ENCODE data around the gene CCDC178.
A peak's percentile ranks its signal among the peaks of the same experiment; 100 is the strongest.

CCDC178 gene

GRCh38 chr18:32906506-32907310 is 533.8 kb downstream of the CCDC178 start:
- FAIRE-seq (no peak), DNase-seq (ENCODE audit: insufficient read length) (no peak)
- TF ChIP-seq POLR2A (IDR thresholded peaks at IDR 0.05; ENCODE audit: low read depth, low read length), result no peak
- no peak for TF ChIP-seq TAF1 (IDR thresholded peaks at IDR 0.05; ENCODE audit: borderline replicate concordance, low read depth, low read length)
- TF ChIP-seq POLR2AphosphoS5 (IDR thresholded peaks at IDR 0.05; ENCODE audit: low read depth, low read length), result no peak

GRCh38 chr18:32905651-32906050 is 534.9 kb downstream of the CCDC178 start:
- TF ChIP-seq TAF1 (IDR thresholded peaks at IDR 0.05; ENCODE audit: borderline replicate concordance, low read depth, low read length) (no peak), POLR2AphosphoS5 (IDR thresholded peaks at IDR 0.05; ENCODE audit: low read depth, low read length) (no peak), POLR2A (IDR thresholded peaks at IDR 0.05; ENCODE audit: low read depth, low read length) (no peak)
- FAIRE-seq (no peak), DNase-seq (ENCODE audit: insufficient read length) (no peak)

GRCh38 chr18:32902568-32903330 is 537.8 kb downstream of the CCDC178 start:
- DNase-seq (ENCODE audit: insufficient read length) (no peak), FAIRE-seq (no peak)
- TF ChIP-seq POLR2A (IDR thresholded peaks at IDR 0.05; ENCODE audit: low read depth, low read length) (no peak), TAF1 (IDR thresholded peaks at IDR 0.05; ENCODE audit: borderline replicate concordance, low read depth, low read length) (no peak), POLR2AphosphoS5 (IDR thresholded peaks at IDR 0.05; ENCODE audit: low read depth, low read length) (no peak)

- TF ChIP-seq POLR2A (IDR thresholded peaks at IDR 0.05; ENCODE audit: low read depth, low read length), result no peak
- TF ChIP-seq POLR2AphosphoS5 (IDR thresholded peaks at IDR 0.05; ENCODE audit: low read depth, low read length), result no peak
- no peak for TF ChIP-seq TAF1 (IDR thresholded peaks at IDR 0.05; ENCODE audit: borderline replicate concordance, low read depth, low read length)
- FAIRE-seq, result peak; percentile 36
- DNase-seq (ENCODE audit: insufficient read length), result no peak
Measured at GRCh38 chr18:32899819-32900218, 540.7 kb downstream of the CCDC178 start.

GRCh38 chr18:32896776-32897547 is 543.6 kb downstream of the CCDC178 start:
- TF ChIP-seq POLR2AphosphoS5 (IDR thresholded peaks at IDR 0.05; ENCODE audit: low read depth, low read length), result no peak
- TF ChIP-seq TAF1 (IDR thresholded peaks at IDR 0.05; ENCODE audit: borderline replicate concordance, low read depth, low read length), result no peak
- TF ChIP-seq POLR2A (IDR thresholded peaks at IDR 0.05; ENCODE audit: low read depth, low read length), result no peak
- no peak for FAIRE-seq
- DNase-seq (ENCODE audit: insufficient read length), result no peak

GRCh38 chr18:32893915-32894314 is 546.6 kb downstream of the CCDC178 start:
- no peak for FAIRE-seq
- DNase-seq (ENCODE audit: insufficient read length), result no peak
- TF ChIP-seq POLR2A (IDR thresholded peaks at IDR 0.05; ENCODE audit: low read depth, low read length) (no peak), TAF1 (IDR thresholded peaks at IDR 0.05; ENCODE audit: borderline replicate concordance, low read depth, low read length) (no peak), POLR2AphosphoS5 (IDR thresholded peaks at IDR 0.05; ENCODE audit: low read depth, low read length) (no peak)

GRCh38 chr18:32891797-32892196 is 548.7 kb downstream of the CCDC178 start:
- no peak for TF ChIP-seq TAF1 (IDR thresholded peaks at IDR 0.05; ENCODE audit: borderline replicate concordance, low read depth, low read length)
- DNase-seq (ENCODE audit: insufficient read length) (no peak), FAIRE-seq (no peak)

- no peak for FAIRE-seq
Measured at GRCh38 chr18:32891130-32891529, 549.4 kb downstream of the CCDC178 start.

GRCh38 chr18:32889615-32890593 is 550.6 kb downstream of the CCDC178 start:
- TF ChIP-seq POLR2AphosphoS5 (IDR thresholded peaks at IDR 0.05; ENCODE audit: low read depth, low read length) (no peak), TAF1 (IDR thresholded peaks at IDR 0.05; ENCODE audit: borderline replicate concordance, low read depth, low read length) (no peak), POLR2A (IDR thresholded peaks at IDR 0.05; ENCODE audit: low read depth, low read length) (no peak)
- FAIRE-seq (no peak), DNase-seq (ENCODE audit: insufficient read length) (no peak)

More at GRCh38 chr18:32891130-32891529, 549.4 kb downstream of the CCDC178 start:
- DNase-seq (ENCODE audit: insufficient read length), result no peak
- no peak for TF ChIP-seq POLR2AphosphoS5 (IDR thresholded peaks at IDR 0.05; ENCODE audit: low read depth, low read length)
- no peak for TF ChIP-seq POLR2A (IDR thresholded peaks at IDR 0.05; ENCODE audit: low read depth, low read length)
- TF ChIP-seq TAF1 (IDR thresholded peaks at IDR 0.05; ENCODE audit: borderline replicate concordance, low read depth, low read length), result no peak

GRCh38 chr18:32888306-32888705 is 552.2 kb downstream of the CCDC178 start:
- FAIRE-seq (no peak), DNase-seq (ENCODE audit: insufficient read length) (no peak)
- no peak for TF ChIP-seq TAF1 (IDR thresholded peaks at IDR 0.05; ENCODE audit: borderline replicate concordance, low read depth, low read length)
